Nephron progenitor cell (in vitro differentiated cells): Measurements from ENCODE around the gene ITPRID2.

ENCODE experiments used
- DNase-seq: peaks from one replicate; pipeline ENCODE4 v3.0.0; 2021
- H3K27ac Mint-ChIP-seq: 2 replicates; pipeline ENCODE4 v1.8.0; 2021; ENCODE audit warnings: mild to moderate bottlenecking, moderate library complexity, mixed read lengths
- H3K27me3 Mint-ChIP-seq: 2 replicates; pipeline ENCODE4 v1.8.0; 2021; ENCODE audit warnings: mild to moderate bottlenecking, low read depth, mixed read lengths; ENCODE audit not compliant: poor library complexity
- H3K36me3 Mint-ChIP-seq: 2 replicates; pipeline ENCODE4 v1.8.0; 2021; ENCODE audit warnings: low read depth, mixed read lengths
- H3K4me1 Mint-ChIP-seq: 2 replicates; pipeline ENCODE4 v1.8.0; 2021; ENCODE audit warnings: mixed read lengths
- H3K4me3 Mint-ChIP-seq: 2 replicates; pipeline ENCODE4 v1.8.0; 2021; ENCODE audit warnings: mild to moderate bottlenecking, moderate library complexity, mixed read lengths
- H3K9me3 Mint-ChIP-seq: 2 replicates; pipeline ENCODE4 v1.8.0; 2021; ENCODE audit warnings: mild to moderate bottlenecking, moderate library complexity, mixed read lengths
- CTCF ChIP-seq: fragments of 200-600 bp; sonication (generic); IDR thresholded peaks from 2 replicates; pipeline ENCODE4 v1.5.0; 2021; ENCODE audit warnings: antibody characterized with exemption

Gene ITPRID2

GRCh38 chr2:181891258-181891965 is at the start of gene ITPRID2:
Gene ITPRID2, plus strand, starts transcription at chr2:181891730. Its CDS starts 337 bp downstream, at chr2:181892067.
- H3K36me3 Mint-ChIP-seq: peaks cover 5% of the 10 kb centered on the region
- no peaks in the 10 kb centered on the region for H3K9me3 Mint-ChIP-seq
- peaks cover 3% of the 10 kb centered on the region for H3K27me3 Mint-ChIP-seq
- TF ChIP-seq CTCF: no peak
- peak; percentile 84 for DNase-seq
- peaks cover 55% of the 10 kb centered on the region for H3K4me1 Mint-ChIP-seq
- H3K27ac Mint-ChIP-seq: peak within 1 kb of the TSS; percentile 99
- H3K4me3 Mint-ChIP-seq: peak within 1 kb of the TSS; percentile 97

- Mint-ChIP-seq H3K36me3 (no peaks in the 10 kb centered on the region), H3K27me3 (no peaks in the 10 kb centered on the region), H3K27ac (peak overlapping the region; percentile 13), H3K9me3 (no peaks in the 10 kb centered on the region), H3K4me3 (no peak overlapping the region), H3K4me1 (peaks cover 89% of the 10 kb centered on the region)
- DNase-seq: no peak
- no peak for TF ChIP-seq CTCF
Observed at GRCh38 chr2:181844551-181845290, 46.8 kb upstream of the ITPRID2 start.

GRCh38 chr2:181846399-181847197 is 44.9 kb upstream of the ITPRID2 start:
- H3K9me3 Mint-ChIP-seq: no peaks in the 10 kb centered on the region

GRCh38 chr2:181847198-181847556 is 44.4 kb upstream of the ITPRID2 start:
- Mint-ChIP-seq H3K9me3 (no peaks in the 10 kb centered on the region), H3K36me3 (no peaks in the 10 kb centered on the region), H3K4me3 (peak overlapping the region; percentile 21), H3K27ac (peak overlapping the region; percentile 81), H3K27me3 (peaks cover 1% of the 10 kb centered on the region), H3K4me1 (peaks cover 87% of the 10 kb centered on the region)
- no peak for TF ChIP-seq CTCF
- peak; percentile 44 for DNase-seq

More at GRCh38 chr2:181846399-181847197, 44.9 kb upstream of the ITPRID2 start:
- Mint-ChIP-seq H3K4me1 (peaks cover 92% of the 10 kb centered on the region), H3K36me3 (no peaks in the 10 kb centered on the region), H3K27me3 (no peaks in the 10 kb centered on the region), H3K27ac (peak overlapping the region; percentile 81), H3K4me3 (peak overlapping the region; percentile 21)
- no peak for DNase-seq
- TF ChIP-seq CTCF: no peak

GRCh38 chr2:181847702-181848101 is 43.8 kb upstream of the ITPRID2 start:
- peaks cover 82% of the 10 kb centered on the region for H3K4me1 Mint-ChIP-seq

More at GRCh38 chr2:181847702-181848101, 43.8 kb upstream of the ITPRID2 start:
- no peak for TF ChIP-seq CTCF
- H3K27ac Mint-ChIP-seq: peak overlapping the region; percentile 98
- no peak for DNase-seq
- H3K36me3 Mint-ChIP-seq: no peaks in the 10 kb centered on the region
- H3K4me3 Mint-ChIP-seq: no peak overlapping the region
- no peaks in the 10 kb centered on the region for H3K9me3 Mint-ChIP-seq
- peaks cover 3% of the 10 kb centered on the region for H3K27me3 Mint-ChIP-seq
